HCT116 (cell line): ENCODE measurements around the gene MAD2L1. TPM values are rescaled to one million over a fixed set of nuclear protein-coding genes. Genes with fewer than 3 reads are reported as not detected.

ENCODE experiments used
- ATAC-seq: fragments of 200-7000 bp; cut with Tn5 transposase; 2 replicates; pipeline ENCODE4 v1.9.1; 2020; ENCODE audit warnings: mild to moderate bottlenecking, moderate library complexity
- BruUV-seq: library from RNA; stranded (reverse); fragments of 400-500 nt; replicated peaks from 2 replicates; lab custom pipeline; 2021; lab: Mats Ljungman, UMichigan
- CTCF ChIA-PET: fragments of 300-600 bp; sonication (Branson Sonifier 250); formaldehyde crosslinking; loops from one replicate; lab custom pipeline; 2021; ENCODE audit warnings: antibody characterized with exemption; lab: Charles Lee
- POLR2A ChIA-PET: fragments of 300-600, 350-600 bp; sonication (Branson Sonifier 250); formaldehyde crosslinking; loops from one replicate; lab custom pipeline; 2021; ENCODE audit warnings: antibody characterized with exemption; lab: Charles Lee
- RAD21 ChIA-PET, 2 experiments: fragments of 300-600 bp; sonication (Branson Sonifier 250); formaldehyde crosslinking; loops; one replicate each; lab custom pipeline; 2023; ENCODE audit warnings: low total read pairs in 2 of 2; ENCODE audit not compliant: uncharacterized antibody in 2 of 2, unreplicated experiment in 2 of 2, low non-redundant PET in 1 of 2; lab: Charles Lee
- DNase-seq: peaks from one replicate; pipeline ENCODE4 v3.0.0-alpha.2; 2010; ENCODE audit warnings: low read depth, low spot score
- H2AFZ ChIP-seq: fragments of 200-600 bp; shearing (Covaris generic), sonication (generic); 2 replicates; pipeline ENCODE4 v1.6.1; 2017; ENCODE audit warnings: low read depth, mixed run types, mixed read lengths, antibody characterized with exemption, low read length; ENCODE audit not compliant: poor library complexity, severe bottlenecking
- H3K27ac ChIP-seq: 2 replicates; pipeline ENCODE4 v1.5.1; 2012; ENCODE audit warnings: low read depth, low read length
- H3K27me3 ChIP-seq: fragments of 200-600 bp; sonication (generic); 2 replicates; pipeline ENCODE4 v1.6.1; 2016; ENCODE audit warnings: mixed run types, low read length, mixed read lengths; ENCODE audit not compliant: insufficient read depth
- H3K36me3 ChIP-seq, 2 experiments: fragments of 200-500 bp in 1 of 2; fragments of 200-600 bp in 1 of 2; sonication (Bioruptor generic) in 1 of 2; sonication (generic) in 1 of 2; 2 replicates each; pipeline versions ENCODE4 v1.5.1 to v1.6.1; 2014 to 2016; ENCODE audit warnings: low read length in 2 of 2, inconsistent platforms in 1 of 2, mixed read lengths in 1 of 2, mixed run types in 1 of 2; ENCODE audit not compliant: insufficient read depth in 2 of 2, control insufficient read depth in 1 of 2
- H3K4me1 ChIP-seq, 2 experiments: fragments of 200-600 bp in 1 of 2; sonication (generic) in 1 of 2; 2 replicates each; pipeline versions ENCODE4 v1.5.1 to v1.6.1; 2012 to 2017; ENCODE audit warnings: low read length in 2 of 2, inconsistent platforms in 1 of 2, mild to moderate bottlenecking in 1 of 2, mixed read lengths in 1 of 2, mixed run types in 1 of 2, moderate library complexity in 1 of 2; ENCODE audit not compliant: insufficient read depth in 2 of 2, control insufficient read depth in 1 of 2
- H3K4me2 ChIP-seq: fragments of 200-600 bp; sonication (generic); 2 replicates; pipeline ENCODE4 v1.6.1; 2017; ENCODE audit warnings: mixed run types, low read length, mixed read lengths
- H3K4me3 ChIP-seq, 2 experiments: fragments of 200-600 bp in 1 of 2; sonication (generic) in 1 of 2; replicated peaks in 1 of 2; 2 replicates each; pipeline ENCODE4 v1.5.1; 2011 to 2016; ENCODE audit warnings: low read length in 2 of 2, control low read depth in 1 of 2, low read depth in 1 of 2, mild to moderate bottlenecking in 1 of 2, mixed read lengths in 1 of 2, mixed run types in 1 of 2
- H3K79me2 ChIP-seq: fragments of 200-600 bp; sonication (generic); 2 replicates; pipeline ENCODE4 v1.6.1; 2017; ENCODE audit warnings: mild to moderate bottlenecking, mixed run types, low read length, moderate library complexity, mixed read lengths; ENCODE audit not compliant: insufficient read depth
- H3K9ac ChIP-seq: fragments of 200-600 bp; sonication (generic); 2 replicates; pipeline ENCODE4 v1.6.1; 2016; ENCODE audit warnings: low read length, mixed read lengths
- H3K9me2 ChIP-seq: fragments of 200-600 bp; sonication (generic), shearing (Covaris generic); 2 replicates; pipeline ENCODE4 v1.6.1; 2017; ENCODE audit warnings: mixed run types, mild to moderate bottlenecking, moderate library complexity; ENCODE audit not compliant: insufficient read depth
- H3K9me3 ChIP-seq, 2 experiments: fragments of 200-500 bp in 1 of 2; fragments of 200-600 bp in 1 of 2; sonication (Bioruptor generic) in 1 of 2; sonication (generic) in 1 of 2; 2 replicates each; pipeline ENCODE4 v1.6.1; 2014 to 2017; ENCODE audit warnings: low read length in 2 of 2, mixed read lengths in 2 of 2, inconsistent platforms in 1 of 2, low read depth in 1 of 2, mild to moderate bottlenecking in 1 of 2, mixed run types in 1 of 2, moderate library complexity in 1 of 2; ENCODE audit not compliant: control insufficient read depth in 1 of 2, insufficient read depth in 1 of 2
- H4K20me1 ChIP-seq: fragments of 200-600 bp; sonication (generic), shearing (Covaris generic); 2 replicates; pipeline ENCODE4 v1.6.1; 2017; ENCODE audit warnings: mixed run types, mild to moderate bottlenecking, moderate library complexity; ENCODE audit not compliant: insufficient read depth
- CBX3 ChIP-seq: IDR thresholded peaks from 2 replicates; pipeline ENCODE4 v1.6.1; 2012; ENCODE audit warnings: low read depth
- EZH2phosphoT487 ChIP-seq: fragments of 200-600 bp; IDR thresholded peaks from 2 replicates; pipeline ENCODE4 v1.6.1; 2018; ENCODE audit warnings: antibody characterized with exemption, borderline replicate concordance
- FOSL1 ChIP-seq: IDR thresholded peaks from 2 replicates; pipeline ENCODE4 v1.6.1; 2012; ENCODE audit warnings: low read depth
- JUND ChIP-seq: IDR thresholded peaks from 2 replicates; pipeline ENCODE4 v1.6.1; 2012
- POLR2AphosphoS5 ChIP-seq: IDR thresholded peaks from 2 replicates; pipeline ENCODE4 v1.6.1; 2011; ENCODE audit warnings: mild to moderate bottlenecking, low read depth, low read length, moderate library complexity
- RAD21 ChIP-seq: IDR thresholded peaks from 2 replicates; pipeline ENCODE4 v1.6.1; 2012; ENCODE audit warnings: low read depth, mild to moderate bottlenecking
- YY1 ChIP-seq: IDR thresholded peaks from 2 replicates; pipeline ENCODE4 v1.6.1; 2011; ENCODE audit warnings: low read length, low read depth, moderate library complexity, mild to moderate bottlenecking; ENCODE audit not compliant: insufficient replicate concordance; ENCODE audit errors: extremely low read depth
- ZBTB33 ChIP-seq: IDR thresholded peaks from 2 replicates; pipeline ENCODE4 v1.6.1; 2011; ENCODE audit warnings: mild to moderate bottlenecking, low read length, moderate library complexity; ENCODE audit not compliant: insufficient replicate concordance; ENCODE audit errors: extremely low read depth
- ZFX ChIP-seq: fragments of 450-650 bp; IDR thresholded peaks from 2 replicates; pipeline ENCODE4 v1.6.1; 2017
- intact Hi-C: fragments of 100-400 bp; cut with micrococcal nuclease; formaldehyde crosslinking; loops from 2 replicates; pipeline ENCODE4 v1.10.0; 2022
- total RNA-seq: library from RNA; stranded (reverse); gene quantifications from one replicate; pipeline ENCODE4 v1.2.1, GENCODE V29; 2021; ENCODE audit not compliant: unreplicated experiment
- TF ChIP-seq, protein P1 (sequence below): IDR thresholded peaks from 2 replicates; pipeline ENCODE4 v1.6.1; 2012; ENCODE audit warnings: low read depth
- TF ChIP-seq, protein P2 (sequence below), 3 experiments: fragments of 200-600 bp in 1 of 3; sonication (generic) in 1 of 3; IDR thresholded peaks in 2 of 3; conservative IDR thresholded peaks in 1 of 3; 2 replicates each; pipeline ENCODE4 v1.5.1; 2012 to 2017; ENCODE audit warnings: low read depth in 2 of 3, low read length in 2 of 3, antibody characterized with exemption in 1 of 3, borderline replicate concordance in 1 of 3, control low read depth in 1 of 3, mild to moderate bottlenecking in 1 of 3, mixed read lengths in 1 of 3, mixed run types in 1 of 3, moderate library complexity in 1 of 3; ENCODE audit not compliant: insufficient read depth in 1 of 3
- TF ChIP-seq, protein P3 (sequence below): IDR thresholded peaks from 2 replicates; pipeline ENCODE4 v1.6.1; 2012

MAD2L1 gene
- total RNA-seq, 1 experiment from 2014 or later = 92.9 TPM

DNA sequence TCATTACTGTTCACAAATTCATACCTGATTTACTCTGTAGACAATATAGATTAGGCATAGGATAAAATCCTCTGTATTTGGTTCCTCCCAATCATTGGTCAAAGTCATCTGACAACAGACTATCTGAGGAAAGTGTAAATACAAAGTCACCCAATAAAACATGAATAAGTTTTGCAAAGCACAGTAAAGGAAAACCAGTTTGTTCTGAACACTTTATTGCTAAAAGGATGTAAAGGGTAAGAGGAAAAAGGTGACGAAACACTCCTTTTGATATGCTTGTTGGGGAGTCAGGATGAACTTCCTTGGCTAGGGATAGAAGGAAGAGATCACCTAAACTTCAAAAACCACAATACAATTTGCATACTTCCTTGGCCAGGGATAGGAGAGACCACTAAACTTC lies 10.9 kb downstream of the MAD2L1 start:
- Histone ChIP-seq H3K79me2 (peaks cover 39% of the 10 kb centered on the region), H3K9me3 (no peaks in the 10 kb centered on the region), H4K20me1 (peaks cover 10% of the 10 kb centered on the region; the same call in 1 of the 2 replicates), H3K4me1 (no peaks in the 10 kb centered on the region), H3K4me2 (no peak overlapping the region), H3K27ac (no peak overlapping the region), H3K9ac (no peak overlapping the region), H2AFZ (no peak overlapping the region), H3K27me3 (no peaks in the 10 kb centered on the region), H3K9me2 (no peaks in the 10 kb centered on the region), H3K4me3 (no peak overlapping the region), H3K36me3 (peaks cover 10 to 31% of the 10 kb centered on the region in 2 experiments)
- ChIA-PET POLR2A (interaction anchor here (1.0 kb wide), 1 partner anchor 11 kb away, joined by 4 read pairs; the partner anchor contains the start of gene MAD2L1), CTCF (interaction anchor here (1.1 to 2.7 kb wide), 4 partner anchors 427 to 1015 kb away, joined by 3 to 22 read pairs (median 8); partner anchors contain the start of gene PDE5A), RAD21 (interaction anchor here in 1 of 2 experiments (0.9 kb wide), 1 partner anchor 427 kb away, joined by 3 read pairs; the partner anchor contains the start of gene PDE5A)
- intact Hi-C loops = no loop called here
- BruUV-seq = no TSS peak
- DNase-seq (no peak), ATAC-seq (no peak)
- TF ChIP-seq YY1 (no peak), JUND (no peak), RAD21 (no peak), CBX3 (no peak), EZH2phosphoT487 (no peak), FOSL1 (no peak), POLR2AphosphoS5 (no peak), ZBTB33 (no peak), ZFX (no peak)
- TF ChIP-seq, protein P1, sequence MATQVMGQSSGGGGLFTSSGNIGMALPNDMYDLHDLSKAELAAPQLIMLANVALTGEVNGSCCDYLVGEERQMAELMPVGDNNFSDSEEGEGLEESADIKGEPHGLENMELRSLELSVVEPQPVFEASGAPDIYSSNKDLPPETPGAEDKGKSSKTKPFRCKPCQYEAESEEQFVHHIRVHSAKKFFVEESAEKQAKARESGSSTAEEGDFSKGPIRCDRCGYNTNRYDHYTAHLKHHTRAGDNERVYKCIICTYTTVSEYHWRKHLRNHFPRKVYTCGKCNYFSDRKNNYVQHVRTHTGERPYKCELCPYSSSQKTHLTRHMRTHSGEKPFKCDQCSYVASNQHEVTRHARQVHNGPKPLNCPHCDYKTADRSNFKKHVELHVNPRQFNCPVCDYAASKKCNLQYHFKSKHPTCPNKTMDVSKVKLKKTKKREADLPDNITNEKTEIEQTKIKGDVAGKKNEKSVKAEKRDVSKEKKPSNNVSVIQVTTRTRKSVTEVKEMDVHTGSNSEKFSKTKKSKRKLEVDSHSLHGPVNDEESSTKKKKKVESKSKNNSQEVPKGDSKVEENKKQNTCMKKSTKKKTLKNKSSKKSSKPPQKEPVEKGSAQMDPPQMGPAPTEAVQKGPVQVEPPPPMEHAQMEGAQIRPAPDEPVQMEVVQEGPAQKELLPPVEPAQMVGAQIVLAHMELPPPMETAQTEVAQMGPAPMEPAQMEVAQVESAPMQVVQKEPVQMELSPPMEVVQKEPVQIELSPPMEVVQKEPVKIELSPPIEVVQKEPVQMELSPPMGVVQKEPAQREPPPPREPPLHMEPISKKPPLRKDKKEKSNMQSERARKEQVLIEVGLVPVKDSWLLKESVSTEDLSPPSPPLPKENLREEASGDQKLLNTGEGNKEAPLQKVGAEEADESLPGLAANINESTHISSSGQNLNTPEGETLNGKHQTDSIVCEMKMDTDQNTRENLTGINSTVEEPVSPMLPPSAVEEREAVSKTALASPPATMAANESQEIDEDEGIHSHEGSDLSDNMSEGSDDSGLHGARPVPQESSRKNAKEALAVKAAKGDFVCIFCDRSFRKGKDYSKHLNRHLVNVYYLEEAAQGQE = no peak
- TF ChIP-seq, protein P2, sequence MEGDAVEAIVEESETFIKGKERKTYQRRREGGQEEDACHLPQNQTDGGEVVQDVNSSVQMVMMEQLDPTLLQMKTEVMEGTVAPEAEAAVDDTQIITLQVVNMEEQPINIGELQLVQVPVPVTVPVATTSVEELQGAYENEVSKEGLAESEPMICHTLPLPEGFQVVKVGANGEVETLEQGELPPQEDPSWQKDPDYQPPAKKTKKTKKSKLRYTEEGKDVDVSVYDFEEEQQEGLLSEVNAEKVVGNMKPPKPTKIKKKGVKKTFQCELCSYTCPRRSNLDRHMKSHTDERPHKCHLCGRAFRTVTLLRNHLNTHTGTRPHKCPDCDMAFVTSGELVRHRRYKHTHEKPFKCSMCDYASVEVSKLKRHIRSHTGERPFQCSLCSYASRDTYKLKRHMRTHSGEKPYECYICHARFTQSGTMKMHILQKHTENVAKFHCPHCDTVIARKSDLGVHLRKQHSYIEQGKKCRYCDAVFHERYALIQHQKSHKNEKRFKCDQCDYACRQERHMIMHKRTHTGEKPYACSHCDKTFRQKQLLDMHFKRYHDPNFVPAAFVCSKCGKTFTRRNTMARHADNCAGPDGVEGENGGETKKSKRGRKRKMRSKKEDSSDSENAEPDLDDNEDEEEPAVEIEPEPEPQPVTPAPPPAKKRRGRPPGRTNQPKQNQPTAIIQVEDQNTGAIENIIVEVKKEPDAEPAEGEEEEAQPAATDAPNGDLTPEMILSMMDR (IDR thresholded peaks at IDR 0.05 in 2 of 3, conservative IDR thresholded peaks at IDR 0.05 in 1 of 3; ENCODE audit: borderline replicate concordance in 1 of 3, insufficient read depth in 1 of 3, low read depth in 2 of 3, low read length in 2 of 3) = no peak
- TF ChIP-seq, protein P3, sequence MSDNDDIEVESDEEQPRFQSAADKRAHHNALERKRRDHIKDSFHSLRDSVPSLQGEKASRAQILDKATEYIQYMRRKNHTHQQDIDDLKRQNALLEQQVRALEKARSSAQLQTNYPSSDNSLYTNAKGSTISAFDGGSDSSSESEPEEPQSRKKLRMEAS = no peak
